HL-60 (cell line): ENCODE results near the gene CD36.

Experiments used
- GABPA ChIP-seq: IDR thresholded peaks from 2 replicates; pipeline ENCODE4 v1.6.1; 2012; ENCODE audit warnings: low read depth
- TF ChIP-seq, protein P1 (sequence below): IDR thresholded peaks from one replicate; pipeline ENCODE4 v1.5.1; 2011; ENCODE audit warnings: low read length, control low read depth, inconsistent platforms; ENCODE audit not compliant: insufficient read depth

DNA sequence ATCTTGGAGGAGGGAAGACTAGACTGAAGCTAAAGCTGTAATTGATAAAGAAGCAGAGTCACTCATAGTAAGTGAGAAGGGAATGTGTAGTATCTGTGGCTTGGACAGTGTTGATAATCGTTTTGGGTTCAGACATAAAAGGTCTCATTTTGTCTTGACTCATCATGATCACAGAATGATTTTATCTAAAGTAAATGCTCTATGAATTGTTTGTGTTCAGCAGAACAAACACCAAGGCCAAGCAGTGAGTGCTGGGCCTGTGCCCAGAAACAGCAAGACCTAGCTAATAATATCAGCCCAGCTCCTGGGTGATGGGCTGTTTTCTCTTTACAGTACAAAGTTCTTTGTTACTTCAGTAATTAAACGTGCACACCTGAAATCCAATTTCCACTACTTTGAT is 26.7 kb upstream of the CD36 start:
- TF ChIP-seq, protein P1, sequence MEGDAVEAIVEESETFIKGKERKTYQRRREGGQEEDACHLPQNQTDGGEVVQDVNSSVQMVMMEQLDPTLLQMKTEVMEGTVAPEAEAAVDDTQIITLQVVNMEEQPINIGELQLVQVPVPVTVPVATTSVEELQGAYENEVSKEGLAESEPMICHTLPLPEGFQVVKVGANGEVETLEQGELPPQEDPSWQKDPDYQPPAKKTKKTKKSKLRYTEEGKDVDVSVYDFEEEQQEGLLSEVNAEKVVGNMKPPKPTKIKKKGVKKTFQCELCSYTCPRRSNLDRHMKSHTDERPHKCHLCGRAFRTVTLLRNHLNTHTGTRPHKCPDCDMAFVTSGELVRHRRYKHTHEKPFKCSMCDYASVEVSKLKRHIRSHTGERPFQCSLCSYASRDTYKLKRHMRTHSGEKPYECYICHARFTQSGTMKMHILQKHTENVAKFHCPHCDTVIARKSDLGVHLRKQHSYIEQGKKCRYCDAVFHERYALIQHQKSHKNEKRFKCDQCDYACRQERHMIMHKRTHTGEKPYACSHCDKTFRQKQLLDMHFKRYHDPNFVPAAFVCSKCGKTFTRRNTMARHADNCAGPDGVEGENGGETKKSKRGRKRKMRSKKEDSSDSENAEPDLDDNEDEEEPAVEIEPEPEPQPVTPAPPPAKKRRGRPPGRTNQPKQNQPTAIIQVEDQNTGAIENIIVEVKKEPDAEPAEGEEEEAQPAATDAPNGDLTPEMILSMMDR: no peak
- no peak for TF ChIP-seq GABPA
